ENCODE data around the gene CALD1.

DNA sequence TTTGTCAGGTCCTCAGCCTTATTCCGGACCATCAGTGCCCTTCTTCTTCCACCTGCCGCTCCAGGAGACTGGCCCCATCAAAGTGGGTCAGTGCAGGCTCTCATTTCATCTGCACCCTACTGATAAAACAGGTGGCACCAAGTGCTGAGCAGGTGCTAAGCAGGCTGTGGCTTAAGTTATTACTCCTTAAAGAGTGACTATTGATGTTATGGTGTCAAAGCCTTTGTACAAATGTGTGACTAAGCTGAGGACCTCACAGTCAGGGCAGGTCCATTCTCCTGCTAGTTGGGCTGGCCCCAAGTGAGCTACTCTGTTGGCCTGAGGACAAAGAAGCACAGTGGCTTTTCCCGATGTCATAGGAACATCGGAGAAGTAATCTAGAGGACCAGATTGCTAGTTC lies 11.2 kb upstream of the CALD1 start:
- TF ChIP-seq, protein P1, sequence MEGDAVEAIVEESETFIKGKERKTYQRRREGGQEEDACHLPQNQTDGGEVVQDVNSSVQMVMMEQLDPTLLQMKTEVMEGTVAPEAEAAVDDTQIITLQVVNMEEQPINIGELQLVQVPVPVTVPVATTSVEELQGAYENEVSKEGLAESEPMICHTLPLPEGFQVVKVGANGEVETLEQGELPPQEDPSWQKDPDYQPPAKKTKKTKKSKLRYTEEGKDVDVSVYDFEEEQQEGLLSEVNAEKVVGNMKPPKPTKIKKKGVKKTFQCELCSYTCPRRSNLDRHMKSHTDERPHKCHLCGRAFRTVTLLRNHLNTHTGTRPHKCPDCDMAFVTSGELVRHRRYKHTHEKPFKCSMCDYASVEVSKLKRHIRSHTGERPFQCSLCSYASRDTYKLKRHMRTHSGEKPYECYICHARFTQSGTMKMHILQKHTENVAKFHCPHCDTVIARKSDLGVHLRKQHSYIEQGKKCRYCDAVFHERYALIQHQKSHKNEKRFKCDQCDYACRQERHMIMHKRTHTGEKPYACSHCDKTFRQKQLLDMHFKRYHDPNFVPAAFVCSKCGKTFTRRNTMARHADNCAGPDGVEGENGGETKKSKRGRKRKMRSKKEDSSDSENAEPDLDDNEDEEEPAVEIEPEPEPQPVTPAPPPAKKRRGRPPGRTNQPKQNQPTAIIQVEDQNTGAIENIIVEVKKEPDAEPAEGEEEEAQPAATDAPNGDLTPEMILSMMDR (optimal IDR thresholded peaks at IDR 0.05 in 1 of 3, IDR thresholded peaks at IDR 0.05 in 1 of 3, conservative IDR thresholded peaks at IDR 0.05 in 1 of 3; ENCODE audit: extremely low read depth in 1 of 3, insufficient read depth in 2 of 3, low read length in 3 of 3), result no peak
- TF ChIP-seq EZH2 (IDR thresholded peaks at IDR 0.05; ENCODE audit: low read length), result no peak

All from keratinocyte (primary cell).